IMR-90 (cell line): ENCODE results near the gene SLC35F1. TPM values are rescaled to one million over a fixed set of nuclear protein-coding genes. Genes with fewer than 3 reads are reported as not detected.

Source experiments
- ATAC-seq: fragments of 200-7000 bp; cut with Tn5 transposase; 2 replicates; pipeline ENCODE4 v1.9.1; 2020; ENCODE audit warnings: low read depth, mild to moderate bottlenecking, moderate library complexity
- BruUV-seq: library from RNA; stranded (reverse); fragments of 400-500 nt; replicated peaks from 2 replicates; lab custom pipeline; 2021; lab: Mats Ljungman, UMichigan
- CTCF ChIA-PET: fragments of 300-600 bp; formaldehyde crosslinking; extraction: SDS; loops from one replicate; lab custom pipeline; 2021; ENCODE audit warnings: antibody characterized with exemption; lab: Yijun Ruan, JAX
- POLR2A ChIA-PET: fragments of 300-600 bp; sonication (Branson Sonifier 250); formaldehyde crosslinking; loops from one replicate; lab custom pipeline; 2022; ENCODE audit warnings: antibody characterized with exemption; ENCODE audit not compliant: unreplicated experiment; lab: Charles Lee
- DNase-seq: peaks from one replicate; pipeline ENCODE4 v3.0.0; 2013
- H2AFZ ChIP-seq: replicated peaks from 2 replicates; pipeline ENCODE3; 2013; ENCODE audit warnings: low read length, mild to moderate bottlenecking; ENCODE audit not compliant: poor library complexity
- H2AK5ac ChIP-seq: 2 replicates; pipeline ENCODE4 v1.6.1; 2013; ENCODE audit warnings: low read depth, low read length, inconsistent platforms
- H2AK9ac ChIP-seq: replicated peaks from 2 replicates; pipeline ENCODE3; 2013; ENCODE audit warnings: mild to moderate bottlenecking, low read depth, low read length, moderate library complexity; ENCODE audit not compliant: poor library complexity
- H2BK120ac ChIP-seq: 2 replicates; pipeline ENCODE4 v1.6.1; 2013; ENCODE audit warnings: low read depth, low read length, inconsistent platforms
- H2BK15ac ChIP-seq: 3 replicates; pipeline ENCODE4 v1.6.1; 2013; ENCODE audit warnings: low read depth, low read length, inconsistent platforms
- H2BK20ac ChIP-seq: 2 replicates; pipeline ENCODE4 v1.6.1; 2013; ENCODE audit warnings: low read depth, mild to moderate bottlenecking, inconsistent platforms, low read length, moderate library complexity
- H2BK5ac ChIP-seq: 2 replicates; pipeline ENCODE4 v1.6.1; 2013; ENCODE audit warnings: mild to moderate bottlenecking, low read depth, low read length, inconsistent platforms; ENCODE audit not compliant: poor library complexity, severe bottlenecking
- H3K14ac ChIP-seq: replicated peaks from 2 replicates; pipeline ENCODE4 v1.6.1; 2013; ENCODE audit warnings: low read depth, low read length, inconsistent platforms
- H3K18ac ChIP-seq: 2 replicates; pipeline ENCODE4 v1.6.1; 2013; ENCODE audit warnings: low read depth, low read length, control low read depth
- H3K23ac ChIP-seq: 2 replicates; pipeline ENCODE4 v1.6.1; 2013; ENCODE audit warnings: low read depth, low read length, inconsistent platforms
- H3K27ac ChIP-seq: 2 replicates; pipeline ENCODE4 v1.5.1; 2013; ENCODE audit warnings: mild to moderate bottlenecking, control low read depth, low read length; ENCODE audit not compliant: insufficient read depth
- H3K27me3 ChIP-seq: 2 replicates; pipeline ENCODE4 v1.6.1; 2013; ENCODE audit warnings: low read length; ENCODE audit not compliant: control insufficient read depth, insufficient read depth
- H3K36me3 ChIP-seq: 2 replicates; pipeline ENCODE4 v1.6.1; 2013; ENCODE audit warnings: low read length, mixed read lengths; ENCODE audit not compliant: control insufficient read depth, insufficient read depth
- H3K4ac ChIP-seq: 2 replicates; pipeline ENCODE4 v1.6.1; 2013; ENCODE audit warnings: low read depth, low read length, inconsistent platforms
- H3K4me1 ChIP-seq: 2 replicates; pipeline ENCODE4 v1.6.1; 2013; ENCODE audit warnings: low read length, mixed read lengths; ENCODE audit not compliant: control insufficient read depth, insufficient read depth
- H3K4me2 ChIP-seq: 2 replicates; pipeline ENCODE4 v1.6.1; 2013; ENCODE audit warnings: low read depth, mild to moderate bottlenecking, control low read depth, low read length, moderate library complexity
- H3K4me3 ChIP-seq: 2 replicates; pipeline ENCODE4 v1.5.1; 2013; ENCODE audit warnings: low read depth, mild to moderate bottlenecking, control low read depth, low read length, moderate library complexity; ENCODE audit not compliant: insufficient read depth
- H3K56ac ChIP-seq: 2 replicates; pipeline ENCODE4 v1.6.1; 2013; ENCODE audit warnings: low read length, inconsistent platforms; ENCODE audit not compliant: insufficient read depth; ENCODE audit errors: extremely low read depth
- H3K79me1 ChIP-seq, 2 experiments: 2 replicates each; pipeline ENCODE4 v1.6.1; 2013; ENCODE audit warnings: low read length in 2 of 2, inconsistent platforms in 1 of 2, low read depth in 1 of 2
- H3K9ac ChIP-seq: 2 replicates; pipeline ENCODE4 v1.6.1; 2013; ENCODE audit warnings: low read depth, low read length, control low read depth
- H3K9me1 ChIP-seq: 2 replicates; pipeline ENCODE4 v1.6.1; 2013; ENCODE audit warnings: low read length, inconsistent platforms; ENCODE audit not compliant: insufficient read depth
- H3K9me3 ChIP-seq: 2 replicates; pipeline ENCODE4 v1.6.1; 2013; ENCODE audit warnings: low read length; ENCODE audit not compliant: control insufficient read depth, insufficient read depth
- H4K20me1 ChIP-seq: 2 replicates; pipeline ENCODE4 v1.6.1; 2013; ENCODE audit warnings: low read length, inconsistent platforms; ENCODE audit not compliant: insufficient read depth
- H4K5ac ChIP-seq: 2 replicates; pipeline ENCODE4 v1.6.1; 2013; ENCODE audit warnings: mild to moderate bottlenecking, low read depth, low read length, control low read depth
- H4K8ac ChIP-seq, 2 experiments: 2 replicates each; pipeline ENCODE4 v1.6.1; 2013; ENCODE audit warnings: low read depth in 2 of 2, low read length in 2 of 2, control low read depth in 1 of 2, inconsistent platforms in 1 of 2
- H4K91ac ChIP-seq: 2 replicates; pipeline ENCODE4 v1.6.1; 2013; ENCODE audit warnings: low read depth, low read length, inconsistent platforms; ENCODE audit not compliant: insufficient read depth
- RCOR1 ChIP-seq: IDR thresholded peaks from 2 replicates; pipeline ENCODE4 v1.6.1; 2012; ENCODE audit warnings: mild to moderate bottlenecking, low read length, improper control_type of control experiment; ENCODE audit not compliant: insufficient replicate concordance
- SMC3 ChIP-seq: fragments of 150-350 bp; IDR thresholded peaks from 2 replicates; pipeline ENCODE4 v1.6.1; 2016; ENCODE audit warnings: low read depth, mild to moderate bottlenecking, antibody characterized with exemption, low read length, moderate library complexity
- WGBS, 2 experiments: methylation state at CpG; one replicate each; pipeline versions ENCODE4 v1.1.5 to v1.1.7; 2013; ENCODE audit warnings: missing lambda C conversion rate in 2 of 2; ENCODE audit not compliant: insufficient read length in 1 of 2; ENCODE audit errors: extremely low coverage in 2 of 2; 5-methylcytosine and 5-hydroxymethylcytosine counted together
- dilution Hi-C: fragments of 300-500 bp; cut with HindIII; formaldehyde crosslinking; loops from one replicate; pipeline ENCODE4 v1.14.3; 2018; ENCODE audit warnings: low sequenced_read_pairs; ENCODE audit not compliant: unreplicated experiment
- in situ Hi-C: fragments of 300-500 bp; cut with MboI; formaldehyde crosslinking; loops from 3 replicates; pipeline ENCODE4 v1.14.3; 2019; ENCODE audit warnings: low sequenced_read_pairs, inconsistent platforms, mixed read lengths
- intact Hi-C: fragments of 100-400 bp; cut with micrococcal nuclease; formaldehyde crosslinking; loops from 2 replicates; pipeline ENCODE4 v1.10.0; 2022
- polyA plus RNA-seq, 3 experiments: library from polyadenylated mRNA; depleted of rRNA; stranded (reverse); fragments of >200 nt; gene quantifications; 2 replicates each; pipeline ENCODE4 v1.2.3, GENCODE V29; 2012; ENCODE audit warnings: low replicate concordance in 1 of 3
- total RNA-seq: library from RNA; depleted of rRNA; stranded (reverse); fragments of >200 nt; gene quantifications from 2 replicates; pipeline ENCODE4 v1.2.3, GENCODE V29; 2012

Gene SLC35F1
- total and polyA plus RNA-seq, 2 of the 4 experiments (the other 2 are of a cell fraction) = not detected

GRCh38 chr6:118305081-118305480 is 398.0 kb downstream of the SLC35F1 start:
- no peak overlapping the region for H2AFZ ChIP-seq
- H4K91ac ChIP-seq = no peak overlapping the region
- H3K23ac ChIP-seq = no peak overlapping the region
- H2BK120ac ChIP-seq = no peak overlapping the region
- ATAC-seq = no peak
- H3K79me1 ChIP-seq = no peaks in the 10 kb centered on the region
- H3K9ac ChIP-seq = no peak overlapping the region
- no CpG with 5 or more reads among the region's 1 CpG for whole genome bisulfite sequencing, 2 experiments
- ChIA-PET CTCF (no interaction called here), POLR2A (no interaction called here)
- H3K56ac ChIP-seq = no peak overlapping the region
- dilution Hi-C loops (no loop called here), in situ Hi-C loops (no loop called here), intact Hi-C loops (no loop called here)
- no peaks in the 10 kb centered on the region for H3K36me3 ChIP-seq
- no peak overlapping the region for H2AK5ac ChIP-seq
- no peak overlapping the region for H3K18ac ChIP-seq
- no peaks in the 10 kb centered on the region for H4K20me1 ChIP-seq
- no TSS peak for BruUV-seq
- H3K27me3 ChIP-seq = no peaks in the 10 kb centered on the region
- TF ChIP-seq RCOR1 (no peak), SMC3 (no peak)
- H3K27ac ChIP-seq = no peak overlapping the region
- no peaks in the 10 kb centered on the region; the same call in 1 of the 2 replicates for H3K9me1 ChIP-seq
- no peak overlapping the region for H4K5ac ChIP-seq
- no peak overlapping the region for H2AK9ac ChIP-seq
- H3K9me3 ChIP-seq = no peaks in the 10 kb centered on the region
- H2BK15ac ChIP-seq = no peak overlapping the region
- H4K8ac ChIP-seq = no peak overlapping the region
- H3K4me3 ChIP-seq = no peak overlapping the region
- no peak for DNase-seq
- H2BK20ac ChIP-seq = no peak overlapping the region
- H3K4ac ChIP-seq = no peak overlapping the region
- H3K4me2 ChIP-seq = no peak overlapping the region
- H3K14ac ChIP-seq = no peak overlapping the region
- H3K4me1 ChIP-seq = no peaks in the 10 kb centered on the region; the same call in 1 of the 2 replicates
- H2BK5ac ChIP-seq = no peak overlapping the region
